ENCODE results near the gene TCAF1. TPM values are rescaled to one million over a fixed set of nuclear protein-coding genes. Genes with fewer than 3 reads are reported as not detected.

Gene TCAF1
- total RNA-seq, 1 experiment from 2014 or later: 58.4 TPM

GRCh38 chr7:143906895-143907294, 4.9 kb upstream of the TCAF1 start:
- H3K9ac ChIP-seq (ENCODE audit: low read length): no peak overlapping the region
- ChIA-PET RAD21 (ENCODE audit: low non-redundant PET in 1 of 2, low total read pairs in 2 of 2, uncharacterized antibody in 2 of 2, unreplicated experiment in 2 of 2) (no interaction called here), POLR2A (no interaction called here), CTCF (no interaction called here)
- ATAC-seq: no peak
- intact Hi-C loops (cut with micrococcal nuclease): loop anchor here (10.0 kb wide), 1 partner anchor 118 kb away; no protein-coding TSS in a partner anchor
- no peaks in the 10 kb centered on the region for H3K36me3 ChIP-seq (ENCODE audit: control insufficient read depth in 1 of 2, insufficient read depth in 2 of 2, low read length in 2 of 2)
- H3K4me1 ChIP-seq (ENCODE audit: control insufficient read depth in 1 of 2, insufficient read depth in 2 of 2, low read length in 2 of 2): peaks cover 2 to 8% of the 10 kb centered on the region in 2 experiments; a peak in 2 of 4 replicates
- no peak overlapping the region for H3K4me3 ChIP-seq (replicated peaks in 1 of 2; ENCODE audit: low read depth in 1 of 2, low read length in 2 of 2)
- no peaks in the 10 kb centered on the region for H3K9me3 ChIP-seq (ENCODE audit: control insufficient read depth in 1 of 2, insufficient read depth in 1 of 2, low read depth in 1 of 2, low read length in 2 of 2)
- no TSS peak for BruUV-seq (replicated peaks)
- no peak overlapping the region for H3K27ac ChIP-seq (ENCODE audit: low read depth, low read length)
- no peaks in the 10 kb centered on the region for H3K79me2 ChIP-seq (ENCODE audit: insufficient read depth, low read length)
- H2AFZ ChIP-seq (ENCODE audit: low read depth, low read length, poor library complexity, severe bottlenecking): no peak overlapping the region
- no peak for TF ChIP-seq JUND (IDR thresholded peaks at IDR 0.05)
- no peak for DNase-seq (ENCODE audit: low read depth, low spot score)
- H3K27me3 ChIP-seq (ENCODE audit: insufficient read depth, low read length): no peaks in the 10 kb centered on the region
- no peaks in the 10 kb centered on the region for H4K20me1 ChIP-seq (ENCODE audit: insufficient read depth)
- no peaks in the 10 kb centered on the region for H3K9me2 ChIP-seq (ENCODE audit: insufficient read depth)
- H3K4me2 ChIP-seq (ENCODE audit: low read length): no peak overlapping the region

DNA sequence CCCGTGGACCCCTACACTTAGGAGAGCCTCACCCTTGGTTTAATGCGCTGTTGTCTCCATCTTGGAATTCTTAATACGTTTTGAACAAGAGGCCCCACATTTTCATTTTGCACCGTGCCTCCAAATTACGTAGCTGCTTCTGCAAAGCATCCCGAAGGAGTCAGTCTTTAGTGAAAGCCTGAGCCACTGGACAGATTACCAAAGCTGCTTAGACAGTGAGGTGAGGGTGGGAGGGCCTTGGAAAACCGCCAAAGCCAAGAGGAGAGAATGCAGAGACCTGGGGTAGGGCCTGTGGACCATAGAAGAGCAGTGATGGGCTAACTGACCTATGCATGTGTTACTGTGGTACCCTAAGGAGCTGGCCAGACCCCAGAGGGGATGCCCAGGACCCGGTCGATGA, 4.2 kb upstream of the TCAF1 start:
- Histone ChIP-seq H3K79me2 (ENCODE audit: insufficient read depth, low read length) (peaks cover 4% of the 10 kb centered on the region), H3K4me3 (replicated peaks in 1 of 2; ENCODE audit: low read depth in 1 of 2, low read length in 2 of 2) (no peak overlapping the region), H2AFZ (ENCODE audit: low read depth, low read length, poor library complexity, severe bottlenecking) (no peak overlapping the region), H3K9me2 (ENCODE audit: insufficient read depth) (no peaks in the 10 kb centered on the region), H3K36me3 (ENCODE audit: control insufficient read depth in 1 of 2, insufficient read depth in 2 of 2, low read length in 2 of 2) (no peaks in the 10 kb centered on the region), H3K27me3 (ENCODE audit: insufficient read depth, low read length) (no peaks in the 10 kb centered on the region), H3K4me2 (ENCODE audit: low read length) (no peak overlapping the region), H4K20me1 (ENCODE audit: insufficient read depth) (no peaks in the 10 kb centered on the region), H3K9me3 (ENCODE audit: control insufficient read depth in 1 of 2, insufficient read depth in 1 of 2, low read depth in 1 of 2, low read length in 2 of 2) (no peaks in the 10 kb centered on the region), H3K9ac (ENCODE audit: low read length) (no peak overlapping the region), H3K4me1 (ENCODE audit: control insufficient read depth in 1 of 2, insufficient read depth in 2 of 2, low read length in 2 of 2) (peaks cover 2 to 8% of the 10 kb centered on the region in 2 experiments; a peak in 2 of 4 replicates), H3K27ac (ENCODE audit: low read depth, low read length) (no peak overlapping the region)
- TF ChIP-seq EZH2phosphoT487 (IDR thresholded peaks at IDR 0.05; ENCODE audit: borderline replicate concordance) (no peak), EGR1 (IDR thresholded peaks at IDR 0.05; ENCODE audit: low read depth) (no peak), JUND (IDR thresholded peaks at IDR 0.05) (no peak), RAD21 (IDR thresholded peaks at IDR 0.05; ENCODE audit: low read depth) (no peak), CBX3 (IDR thresholded peaks at IDR 0.05; ENCODE audit: low read depth) (no peak), POLR2AphosphoS5 (IDR thresholded peaks at IDR 0.05; ENCODE audit: low read depth, low read length) (no peak)
- TF ChIP-seq, protein P1, sequence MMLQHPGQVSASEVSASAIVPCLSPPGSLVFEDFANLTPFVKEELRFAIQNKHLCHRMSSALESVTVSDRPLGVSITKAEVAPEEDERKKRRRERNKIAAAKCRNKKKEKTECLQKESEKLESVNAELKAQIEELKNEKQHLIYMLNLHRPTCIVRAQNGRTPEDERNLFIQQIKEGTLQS (IDR thresholded peaks at IDR 0.05): no peak
- TF ChIP-seq, protein P2, sequence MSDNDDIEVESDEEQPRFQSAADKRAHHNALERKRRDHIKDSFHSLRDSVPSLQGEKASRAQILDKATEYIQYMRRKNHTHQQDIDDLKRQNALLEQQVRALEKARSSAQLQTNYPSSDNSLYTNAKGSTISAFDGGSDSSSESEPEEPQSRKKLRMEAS (IDR thresholded peaks at IDR 0.05): no peak
- ChIA-PET POLR2A (no interaction called here), CTCF (no interaction called here), RAD21 (ENCODE audit: low non-redundant PET in 1 of 2, low total read pairs in 2 of 2, uncharacterized antibody in 2 of 2, unreplicated experiment in 2 of 2) (no interaction called here)
- no peak for ATAC-seq
- BruUV-seq (replicated peaks): no TSS peak
- DNase-seq (ENCODE audit: low read depth, low spot score): no peak
- intact Hi-C loops (cut with micrococcal nuclease): loop anchor here (10.0 kb wide), 1 partner anchor 119 kb away; no protein-coding TSS in a partner anchor
